PC-9 (cell line): Measurements from ENCODE around the gene PIWIL4.

ENCODE experiments used
- CTCF ChIP-seq: fragments of 200-600 bp; sonication (generic); conservative IDR thresholded peaks from 2 replicates; pipeline ENCODE4 v1.6.1; 2017; ENCODE audit warnings: mixed run types, antibody characterized with exemption, mild to moderate bottlenecking, moderate library complexity
- EZH2 ChIP-seq: fragments of 200-600 bp; sonication (generic); IDR thresholded peaks from 2 replicates; pipeline ENCODE4 v1.8.0; 2017; ENCODE audit warnings: antibody characterized with exemption, low read depth

DNA sequence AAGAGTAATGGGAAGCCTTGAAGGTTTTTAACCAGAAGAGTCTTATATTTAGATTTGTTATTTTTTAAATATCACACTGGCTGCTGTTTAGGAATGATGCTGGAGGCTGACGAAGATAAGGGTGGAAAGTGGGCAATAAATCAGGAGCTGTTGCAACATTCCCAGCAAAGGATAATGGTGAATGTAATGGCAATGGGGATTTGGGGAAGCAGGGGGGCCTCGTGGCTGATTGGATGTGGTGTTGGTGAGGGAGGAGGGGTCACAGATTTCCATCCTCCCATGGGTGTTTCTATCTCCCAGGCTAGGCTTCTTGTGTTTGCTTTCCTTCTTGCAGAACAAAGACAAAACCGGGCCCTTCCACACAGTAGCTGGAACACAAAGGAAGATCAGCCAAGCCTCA is 80.8 kb downstream of the PIWIL4 start:
- TF ChIP-seq CTCF = no peak
- TF ChIP-seq EZH2 = no peak
